ENCODE measurements around the gene SLC44A3.
"Not testable (repeated sequence)": the region's sequence is repeated elsewhere in the genome, so short reads cannot be mapped to it uniquely, and the experiment has no call there.

The SLC44A3 gene

GRCh38 chr1:94935034-94935433 lies 114.9 kb downstream of the SLC44A3 start:
- no peak for DNase-seq (ENCODE audit: low spot score)

GRCh38 chr1:94935476-94935875 lies 115.3 kb downstream of the SLC44A3 start:
- no peak for DNase-seq (ENCODE audit: low spot score)

GRCh38 chr1:94936861-94937620 lies 116.9 kb downstream of the SLC44A3 start:
- DNase-seq (ENCODE audit: low spot score): no peak

GRCh38 chr1:94937820-94938219 lies 117.7 kb downstream of the SLC44A3 start:
- DNase-seq (ENCODE audit: low spot score): no peak

GRCh38 chr1:94940738-94941137 lies 120.6 kb downstream of the SLC44A3 start:
- no peak for DNase-seq (ENCODE audit: low spot score)

GRCh38 chr1:94941480-94941879 lies 121.3 kb downstream of the SLC44A3 start:
- not testable (repeated sequence) for DNase-seq (ENCODE audit: low spot score)

- no peak for DNase-seq (ENCODE audit: low spot score)
Measured at GRCh38 chr1:94942171-94943128, 122.3 kb downstream of the SLC44A3 start.

Measured in cerebellar cortex (tissue), 1 donor.